Stimulated activated CD4-positive, alpha-beta T cell treated with anti-CD3 and anti-CD28 coated beads, TNF-alpha, amount 100 ng/mL, for 1 hour (primary cell): ENCODE results near the gene GATA5.

ENCODE experiments used
- DNase-seq, 3 donors: peaks; one replicate each; pipeline ENCODE4 v3.0.0-alpha.2; 2020; ENCODE audit warnings: low read depth in 3 of 3, low spot score in 1 of 3

The GATA5 gene

DNA sequence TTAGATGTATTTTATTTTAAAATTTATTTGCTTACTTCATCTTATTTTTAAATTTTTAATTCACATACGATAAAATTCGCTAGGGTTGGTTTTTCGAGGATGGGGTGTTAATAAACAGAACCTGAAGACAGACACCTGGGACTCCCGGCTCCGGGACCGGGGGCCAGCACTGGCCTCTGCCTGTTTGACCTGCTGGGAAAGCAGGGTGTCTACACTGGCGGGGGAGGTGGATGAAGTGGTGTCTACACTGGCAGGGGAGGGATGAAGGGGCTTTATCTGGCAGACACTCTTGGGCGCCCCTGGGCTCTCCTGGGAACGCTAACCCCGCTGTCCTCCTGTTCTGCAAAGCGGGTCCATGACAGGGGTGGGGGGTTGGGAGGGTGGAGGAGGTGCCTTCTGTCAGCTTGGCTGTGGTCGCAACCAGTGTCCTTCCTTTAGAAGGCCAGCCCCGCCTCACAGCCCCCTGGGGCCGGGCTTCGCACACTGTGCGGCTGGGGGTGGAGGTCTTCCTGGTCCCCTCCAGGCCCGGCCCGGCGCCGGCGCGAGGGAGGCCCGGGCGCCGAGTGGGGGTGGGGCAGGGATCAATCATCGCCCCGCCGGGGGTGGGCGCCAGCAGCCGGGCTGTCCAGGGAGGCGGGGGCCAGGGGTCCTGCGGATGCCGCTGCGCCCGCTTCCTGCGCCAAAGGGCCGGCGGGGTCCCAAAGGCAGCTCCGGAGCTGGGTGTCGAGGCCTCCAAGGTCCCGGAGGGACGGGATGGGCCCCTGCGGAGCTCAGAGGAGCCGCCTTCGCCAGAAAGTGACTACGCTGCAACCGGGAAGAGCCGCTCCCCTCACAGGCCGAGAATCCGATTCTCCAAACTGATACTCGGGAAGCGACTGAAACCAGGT, 1.8 kb downstream of the GATA5 start:
- no peak for DNase-seq

DNA sequence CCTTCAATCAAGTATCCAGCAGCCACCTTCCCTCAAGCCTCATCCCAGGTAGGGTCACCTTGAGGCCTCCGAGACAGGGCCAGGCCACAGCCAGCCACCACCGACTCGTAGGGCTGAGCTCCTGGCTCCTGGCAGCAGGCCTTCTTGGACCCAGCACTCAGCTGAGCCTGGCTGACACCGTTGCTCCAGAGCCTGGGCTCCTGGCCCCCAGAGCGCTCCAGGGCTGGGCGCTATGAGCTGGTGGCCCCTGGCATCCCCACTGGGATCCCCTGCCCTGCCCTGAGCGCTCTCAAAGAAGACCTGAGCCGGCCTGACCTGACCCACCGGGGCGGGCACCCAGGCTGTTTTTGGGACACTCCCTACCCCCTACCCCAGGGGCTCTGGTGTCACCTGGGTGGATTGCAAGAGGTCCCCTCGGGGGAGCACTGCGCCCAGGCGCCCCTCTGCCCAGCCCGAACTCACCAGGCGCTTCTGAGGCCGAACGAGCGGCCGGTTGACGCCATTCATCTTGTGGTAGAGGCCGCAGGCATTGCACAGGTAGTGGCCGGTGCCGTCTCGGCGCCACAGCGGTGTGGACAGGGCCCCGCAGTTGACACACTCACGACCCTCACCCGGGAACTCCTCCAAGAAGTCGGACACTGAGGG, 2.7 kb downstream of the GATA5 start:
- DNase-seq: no peak

DNA sequence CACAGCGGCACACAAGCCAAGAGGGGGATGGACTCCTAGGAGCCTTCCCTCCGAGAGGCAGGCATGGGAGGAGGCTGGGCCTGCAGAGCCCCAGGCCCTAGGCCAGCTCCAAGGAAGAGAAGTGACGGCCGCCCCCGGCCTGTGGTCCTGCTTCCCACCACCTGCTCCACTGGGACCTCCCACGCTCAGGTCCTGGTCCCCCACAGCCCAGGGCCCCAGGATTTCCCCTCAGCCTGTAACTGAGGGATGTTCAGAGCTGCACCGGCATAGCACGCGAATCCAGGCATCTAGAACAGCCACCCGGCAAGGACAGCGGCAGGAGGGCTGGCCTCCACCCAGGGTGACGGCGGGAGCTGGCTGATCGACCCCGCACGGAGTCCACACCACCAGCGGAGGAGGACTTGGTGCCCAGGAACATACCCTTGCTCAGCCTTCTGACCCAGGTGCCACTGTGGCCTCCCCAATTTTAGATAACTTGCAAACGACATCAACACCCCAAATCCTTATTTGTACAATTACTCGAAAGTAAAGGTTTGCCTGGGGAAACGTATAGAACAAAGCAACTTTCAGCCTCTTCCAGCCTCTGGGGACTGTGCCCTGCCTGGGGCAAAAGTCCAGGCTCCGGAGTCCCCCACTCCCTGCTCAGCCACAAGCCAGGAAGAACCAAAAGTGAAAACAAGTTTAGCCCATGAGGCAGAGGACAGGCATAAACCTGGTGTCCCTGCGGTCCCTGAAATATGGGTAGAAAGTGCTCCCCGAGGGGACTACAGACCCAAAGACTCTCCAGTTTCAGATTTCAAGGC, 3.5 kb downstream of the GATA5 start:
- no peak for DNase-seq

DNA sequence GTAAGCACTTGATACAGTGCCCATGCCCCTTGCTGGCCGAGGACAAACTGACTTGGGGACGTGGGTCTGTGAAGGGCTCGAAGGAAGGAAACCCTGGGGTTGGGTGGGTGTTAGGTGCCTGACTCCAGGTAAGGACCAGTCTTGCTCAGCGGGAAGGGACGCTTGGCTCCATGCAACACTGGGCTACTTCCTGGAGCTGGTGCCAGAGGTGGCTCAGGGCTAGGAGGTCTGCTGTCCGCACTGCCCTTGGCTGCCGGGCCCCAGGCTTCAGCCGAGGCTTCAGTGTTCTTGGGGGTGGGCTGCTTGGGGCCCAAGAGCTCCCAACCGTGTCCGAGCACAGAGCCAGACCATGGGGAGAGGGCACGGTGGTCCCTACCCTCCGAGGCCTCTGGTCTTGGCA, 5.3 kb downstream of the GATA5 start:
- no peak for DNase-seq

DNA sequence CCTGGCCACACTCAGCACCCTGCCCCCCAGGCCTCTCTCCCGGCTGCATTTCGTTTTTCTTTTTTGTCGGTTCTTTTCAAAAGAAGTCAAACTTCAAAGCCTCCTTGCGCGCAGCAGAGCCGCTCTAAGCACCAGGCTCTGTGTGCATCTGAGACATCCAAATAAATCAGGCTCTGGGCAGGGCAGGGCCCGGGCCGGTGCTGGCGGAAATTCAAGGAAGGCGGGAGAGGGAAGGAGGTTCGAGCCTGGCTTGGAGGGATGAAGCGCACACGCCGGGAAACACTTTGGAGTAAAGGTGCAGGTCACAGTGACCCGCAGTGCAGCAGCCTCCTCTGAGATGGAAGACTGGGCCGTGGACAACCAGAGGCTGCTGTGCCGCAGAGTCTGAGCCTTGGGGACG, 5.8 kb downstream of the GATA5 start:
- no peak for DNase-seq

DNA sequence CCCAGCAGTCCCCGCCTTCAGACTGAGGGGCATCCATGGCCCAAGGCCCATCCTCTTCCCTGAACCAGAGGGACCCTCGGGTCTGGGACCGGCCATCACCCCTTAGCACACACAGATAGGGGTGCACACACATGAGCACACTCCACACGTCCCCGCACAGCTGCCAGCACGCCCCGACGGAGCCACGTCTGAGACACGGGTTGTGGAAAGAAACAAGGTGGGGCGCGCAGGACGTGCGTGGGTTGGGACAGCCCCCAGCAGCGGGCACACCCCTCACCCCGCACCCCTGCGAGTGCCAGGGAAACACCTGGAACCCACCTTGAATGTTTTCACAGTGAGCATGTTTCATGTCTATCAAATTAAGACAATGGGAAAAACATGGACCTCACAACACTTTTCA, 6.4 kb downstream of the GATA5 start:
- no peak for DNase-seq

DNA sequence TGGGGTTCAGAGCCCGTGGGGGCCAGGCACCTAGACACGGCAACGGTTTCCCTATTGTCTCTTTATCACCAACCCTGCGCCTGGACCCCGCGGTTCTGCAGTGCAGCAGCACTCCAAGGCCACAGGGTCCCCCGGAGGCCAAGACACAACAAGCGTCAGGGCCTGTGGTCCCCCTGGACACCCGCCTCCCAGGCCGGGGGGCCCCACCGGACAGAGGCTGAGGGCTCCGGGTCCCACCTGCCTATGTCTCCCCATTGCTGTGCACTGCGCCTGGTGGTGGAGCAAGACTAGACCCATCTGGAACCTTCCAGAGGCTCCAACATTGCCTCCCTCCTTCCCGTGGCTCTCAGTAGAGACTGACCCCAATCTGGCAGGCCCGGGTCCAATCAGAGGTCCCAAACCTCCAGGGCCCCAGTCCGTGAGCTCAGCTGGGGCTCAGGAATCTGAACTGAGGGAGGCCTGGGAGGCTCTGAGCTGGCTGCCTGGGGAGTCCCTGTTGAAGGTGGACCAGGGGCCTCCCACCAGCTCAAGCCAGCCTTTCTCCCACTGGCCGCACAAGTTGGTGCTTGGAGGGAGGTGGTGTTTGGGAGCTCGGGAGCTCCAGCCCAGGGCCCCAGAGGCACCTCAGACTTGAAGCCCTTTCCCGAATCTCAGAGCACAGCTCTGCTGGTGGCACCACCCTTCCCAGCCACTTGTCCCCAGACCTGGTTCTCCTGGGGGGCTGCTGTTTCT, 8.8 kb downstream of the GATA5 start:
- DNase-seq: no peak

DNA sequence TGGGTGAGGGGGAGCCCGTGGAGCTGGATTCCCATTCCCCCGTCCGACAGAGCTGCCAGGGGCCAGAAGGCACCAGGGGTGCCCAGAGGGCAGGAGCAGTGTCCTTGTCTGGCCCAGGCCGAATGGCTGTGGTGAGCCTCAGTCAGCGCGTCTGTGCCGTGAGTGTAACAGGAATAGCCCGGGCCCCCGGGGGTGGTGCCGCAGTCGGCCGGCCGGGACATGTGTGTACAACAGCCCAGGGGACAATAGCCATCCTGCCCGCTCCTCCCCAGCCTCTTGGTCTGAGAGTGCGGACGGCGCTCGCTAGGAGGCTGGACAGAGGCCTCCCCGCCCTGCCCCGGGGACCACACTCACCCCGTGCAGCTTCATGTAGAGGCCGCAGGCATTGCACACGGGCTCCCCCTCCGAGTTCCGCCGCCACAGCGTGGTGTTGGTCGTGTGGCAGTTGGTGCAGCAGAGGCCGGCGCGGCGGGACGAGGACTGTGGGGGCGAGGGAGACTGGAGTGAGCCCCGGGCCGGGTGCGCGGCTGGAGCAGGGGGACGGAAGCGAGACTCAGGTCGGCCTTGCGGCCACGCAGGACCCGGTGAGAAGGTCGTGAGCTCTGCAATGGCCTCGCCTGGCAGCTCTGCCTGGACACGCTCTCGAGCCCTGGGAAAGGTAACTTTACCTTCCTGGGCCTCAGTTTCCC, 9.6 kb downstream of the GATA5 start:
- no peak for DNase-seq

DNA sequence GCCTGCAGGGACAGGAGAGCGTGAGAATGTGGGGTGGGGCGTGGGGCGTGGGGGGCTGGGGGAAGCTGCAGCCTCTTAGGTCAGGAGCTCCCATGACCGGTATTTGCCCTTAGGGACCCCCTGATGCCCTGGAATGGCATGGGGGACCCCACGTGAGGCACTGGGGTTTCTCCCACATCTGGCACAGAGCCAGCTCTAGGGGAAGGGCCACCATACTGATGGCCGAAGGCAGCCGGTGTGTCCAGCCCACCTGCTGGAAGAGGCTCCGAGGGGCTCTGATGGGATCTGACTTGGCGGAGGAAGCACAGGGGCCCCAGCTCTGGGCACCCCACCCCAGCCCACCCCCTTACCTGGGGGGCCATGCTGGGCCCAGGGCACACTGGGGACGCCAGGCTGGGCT, 10.8 kb downstream of the GATA5 start:
- DNase-seq: no peak

DNA sequence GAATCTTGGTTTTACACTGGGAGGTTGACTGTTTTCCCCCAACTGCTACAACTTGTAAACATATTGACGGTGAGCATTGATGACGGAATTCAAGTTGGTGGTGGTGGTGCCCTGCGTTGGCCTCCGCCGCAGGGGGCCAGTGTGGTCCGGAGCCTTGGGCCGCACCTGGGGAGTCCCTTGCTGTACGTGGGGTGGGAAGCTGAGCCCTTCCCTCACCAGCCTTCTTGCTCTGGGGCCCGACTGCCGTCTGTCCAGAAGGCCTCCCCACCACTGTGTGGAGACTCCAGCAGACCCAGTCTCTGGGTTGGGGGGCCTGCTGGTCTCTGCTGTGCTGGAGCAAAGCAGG, 11.4 kb downstream of the GATA5 start:
- DNase-seq: no peak

DNA sequence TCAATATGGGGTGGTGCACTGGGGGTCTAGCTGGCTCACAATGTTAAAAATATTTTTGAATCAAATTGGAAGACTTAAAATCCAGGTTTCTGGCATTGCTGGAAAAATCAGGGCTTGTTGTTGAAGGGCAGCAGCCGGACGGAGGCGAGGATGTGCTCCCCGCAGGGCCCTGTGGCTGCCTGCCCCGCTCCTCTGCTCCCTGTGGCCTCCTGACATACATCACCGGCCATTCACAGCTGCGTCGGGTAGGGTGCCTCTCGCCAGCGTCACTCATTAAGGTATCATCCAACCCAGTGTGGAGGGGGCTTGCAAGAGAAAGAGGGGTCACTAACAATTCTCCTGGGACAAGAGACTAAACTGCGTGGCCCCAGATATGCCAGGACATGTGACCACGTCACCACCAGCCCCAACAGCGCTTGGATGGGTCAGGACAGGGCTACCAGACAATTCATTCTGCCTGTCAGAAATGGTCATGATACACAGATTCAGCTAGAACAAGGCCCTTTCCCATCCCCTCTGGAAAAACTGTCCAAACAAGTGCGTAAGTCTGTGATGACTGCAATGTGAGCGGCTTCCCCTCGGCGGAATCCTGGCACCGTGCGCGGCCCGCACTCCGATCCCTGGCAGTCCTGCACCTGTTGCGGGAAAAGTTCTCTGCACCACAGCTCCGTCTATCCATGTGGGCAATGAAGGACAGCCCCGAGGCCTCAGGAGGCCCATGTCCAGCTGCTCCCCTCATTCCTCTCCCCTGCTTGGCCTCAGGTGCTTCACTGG, 12.0 kb downstream of the GATA5 start:
- no peak for DNase-seq

DNA sequence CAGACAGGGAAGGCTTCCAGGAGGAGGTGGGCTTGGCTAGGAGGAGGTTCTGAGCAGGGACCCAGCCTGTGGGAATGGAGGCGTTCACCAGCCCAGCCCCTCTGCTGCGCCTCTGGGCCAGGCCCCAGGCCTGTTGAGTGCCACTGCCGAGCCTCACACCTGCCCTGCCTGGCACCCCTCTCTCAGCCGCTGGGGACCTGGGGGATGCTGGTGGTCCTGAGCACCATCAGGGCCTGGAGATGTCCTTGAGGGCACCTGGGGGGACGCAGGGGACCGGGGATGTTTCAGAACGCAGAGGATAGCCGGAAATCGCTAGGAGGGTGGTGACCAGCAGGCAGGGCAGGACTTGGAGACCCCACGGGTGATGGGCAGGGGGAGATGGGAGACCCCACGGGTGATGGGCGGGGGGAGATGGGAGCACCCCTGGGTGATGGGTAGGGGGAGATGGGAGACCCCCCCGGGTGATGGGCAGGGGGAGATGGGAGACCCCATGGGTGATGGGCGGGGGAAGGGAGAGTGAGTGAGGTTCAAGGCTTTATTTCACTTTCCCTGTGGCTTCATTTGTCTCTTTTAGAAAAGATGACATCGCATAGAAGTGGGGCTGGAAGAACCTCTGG, 12.7 kb downstream of the GATA5 start:
- no peak for DNase-seq

DNA sequence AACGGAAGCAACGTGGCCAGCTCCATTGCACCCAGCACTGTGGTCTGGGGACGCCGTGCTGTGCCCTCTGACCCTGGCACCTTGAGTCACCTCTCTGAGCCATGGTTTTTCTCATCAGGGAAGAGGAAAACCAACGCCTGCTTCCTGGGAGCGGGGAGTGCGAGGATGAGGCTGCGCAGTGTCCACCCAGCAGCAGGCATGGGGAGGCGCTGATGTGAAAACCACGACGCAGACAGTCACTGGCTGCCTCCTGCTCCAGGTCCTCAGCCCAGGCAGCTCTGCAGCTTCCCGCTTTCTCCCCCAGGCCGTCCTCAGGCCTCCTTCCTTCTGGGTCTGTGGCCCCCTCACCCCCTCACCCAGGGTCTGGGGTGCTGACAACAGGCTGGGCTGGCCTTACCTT, 14.0 kb downstream of the GATA5 start:
- no peak for DNase-seq

DNA sequence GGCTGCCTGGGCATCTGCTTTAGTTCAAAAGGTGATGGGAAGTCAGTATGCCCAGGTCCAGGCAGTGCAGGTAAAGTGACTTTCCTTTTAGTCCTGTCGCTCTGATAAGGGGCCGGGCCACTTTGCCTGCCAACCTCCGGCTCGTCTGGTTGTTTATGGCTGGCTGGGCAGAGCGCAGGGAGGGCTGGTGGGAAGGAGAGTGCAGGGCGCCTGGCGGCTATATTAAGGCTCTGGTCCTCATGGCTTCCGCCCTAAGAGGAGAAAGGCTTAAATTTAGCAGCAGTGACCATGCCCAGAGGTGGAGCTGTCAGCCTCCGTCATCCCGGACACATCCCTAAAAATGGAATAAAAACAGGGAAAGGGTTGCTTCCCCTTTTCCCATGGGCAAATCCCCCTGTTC, 14.6 kb downstream of the GATA5 start:
- no peak for DNase-seq

DNA sequence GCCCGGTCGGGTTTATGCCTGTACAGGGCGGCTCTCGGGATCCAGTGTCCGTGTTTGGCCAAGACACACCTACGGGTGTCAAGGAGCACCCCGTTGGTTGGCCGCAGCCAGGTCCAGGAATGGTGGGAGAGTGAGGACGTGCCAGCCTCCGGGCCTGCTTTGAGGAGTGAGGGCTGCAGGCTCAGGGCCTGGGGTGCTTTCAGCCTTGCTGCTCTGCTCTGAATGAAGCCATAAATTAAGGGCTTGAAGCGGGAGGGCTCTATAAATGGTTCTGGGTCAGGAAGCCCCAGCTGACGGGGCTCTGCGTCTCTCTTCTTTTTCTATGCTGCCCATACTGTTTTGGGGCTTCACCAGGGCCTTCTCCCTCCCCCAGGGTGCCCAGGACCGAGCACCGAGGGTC, 15.1 kb downstream of the GATA5 start:
- no peak for DNase-seq

DNA sequence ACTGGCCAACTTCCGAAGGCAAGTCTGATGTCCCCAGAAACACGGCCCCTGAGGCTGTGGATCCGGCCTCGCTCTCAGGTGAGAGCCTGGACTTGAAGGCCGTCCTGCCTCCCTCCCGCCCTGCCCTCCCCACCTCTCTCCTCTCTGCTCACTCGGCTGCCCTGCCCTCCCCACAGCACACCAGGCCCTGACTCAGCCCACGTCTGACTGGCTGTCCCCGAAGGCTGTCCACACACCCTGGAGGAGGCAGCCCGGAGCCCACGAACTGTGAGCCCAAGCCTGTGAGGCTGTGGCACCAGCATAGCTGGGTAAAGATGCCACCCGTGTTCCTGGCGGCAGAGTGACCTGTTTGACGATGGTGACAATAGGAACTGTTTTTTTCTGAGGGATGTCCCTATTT, 16.3 kb downstream of the GATA5 start:
- DNase-seq: no peak

DNA sequence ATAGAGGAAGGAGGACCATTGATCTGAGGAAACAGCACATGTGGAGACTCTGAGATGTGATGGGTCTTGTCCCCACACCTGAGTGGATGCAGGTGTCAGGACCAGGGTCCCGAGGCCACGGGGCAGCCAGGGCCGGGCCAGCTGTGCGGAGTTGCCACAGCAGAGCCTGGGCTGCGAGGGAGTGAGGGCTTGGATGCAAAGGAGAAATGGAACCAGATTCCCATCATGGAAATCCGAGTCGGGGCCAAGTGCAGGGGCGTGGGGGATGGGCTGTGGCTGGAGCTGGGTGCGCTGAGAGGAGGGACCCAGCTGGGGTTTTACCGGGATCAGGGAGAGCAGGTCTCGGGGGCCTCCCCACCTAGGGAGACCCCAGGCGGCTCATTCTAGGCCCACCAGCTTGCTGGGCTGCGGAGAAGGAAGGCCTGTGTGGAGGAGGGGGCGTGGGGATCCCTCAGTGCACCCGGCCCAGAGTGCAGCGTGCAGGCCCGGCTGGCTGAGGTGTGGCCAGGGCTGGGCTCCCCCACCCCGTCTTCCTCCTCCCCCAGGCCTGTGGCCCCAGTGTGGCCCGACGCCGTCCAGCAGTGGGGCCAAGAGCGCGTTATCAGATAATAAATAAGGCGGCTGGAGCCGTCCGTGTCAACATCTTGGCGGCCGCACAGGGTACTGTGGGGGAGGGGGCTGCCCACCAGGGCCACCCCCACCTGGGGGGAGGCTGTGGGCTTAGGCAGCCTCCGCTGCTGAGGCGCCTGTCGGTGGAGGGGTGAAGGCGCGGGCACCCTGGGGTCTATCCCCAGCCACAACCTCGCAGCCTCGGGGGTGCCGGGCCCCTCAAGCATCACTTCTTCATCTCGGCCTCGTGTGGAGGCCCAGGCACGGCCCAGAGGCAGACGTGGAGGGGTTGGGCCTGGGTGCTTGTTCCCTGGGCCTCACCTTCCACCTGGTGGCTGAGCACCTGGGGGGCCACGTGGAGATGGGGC, 17.2 kb downstream of the GATA5 start:
- no peak for DNase-seq

DNA sequence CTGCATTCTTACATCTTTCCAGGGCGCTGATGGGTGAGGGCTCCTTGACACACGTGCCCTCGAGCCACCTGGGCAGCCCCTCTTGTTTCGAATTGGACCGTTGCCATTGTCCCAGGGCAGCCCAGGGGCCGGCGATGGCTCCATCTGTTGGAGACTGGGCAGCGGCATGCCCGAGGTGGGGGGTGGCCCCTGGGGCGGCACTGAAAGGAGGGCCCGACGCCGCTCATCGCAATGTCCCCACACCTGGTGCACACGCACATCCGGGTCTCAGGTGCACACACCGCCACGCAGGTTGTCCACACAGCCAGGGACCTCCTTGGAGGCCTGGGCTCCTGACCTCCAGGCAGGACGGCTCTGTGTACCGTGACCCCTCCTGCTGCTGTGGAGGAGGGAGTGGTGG, 18.0 kb downstream of the GATA5 start:
- DNase-seq: no peak
